GM19239 (cell line): ENCODE measurements around the gene TACR2.

Experiments used
- DNase-seq: peaks from one replicate; pipeline ENCODE4 v3.0.0; 2011; ENCODE audit warnings: low spot score; ENCODE audit not compliant: insufficient read length
- FAIRE-seq: peaks from 2 replicates; lab custom pipeline; 2011; peaks lifted over from hg19 to GRCh38; lab: Jason Lieb, UNC

The TACR2 gene

GRCh38 chr10:69406302-69406811 is 10.4 kb downstream of the TACR2 start:
- DNase-seq (no peak), FAIRE-seq (no peak)

GRCh38 chr10:69405221-69405620 is 11.5 kb downstream of the TACR2 start:
- DNase-seq, result no peak
- FAIRE-seq, result no peak

DNA sequence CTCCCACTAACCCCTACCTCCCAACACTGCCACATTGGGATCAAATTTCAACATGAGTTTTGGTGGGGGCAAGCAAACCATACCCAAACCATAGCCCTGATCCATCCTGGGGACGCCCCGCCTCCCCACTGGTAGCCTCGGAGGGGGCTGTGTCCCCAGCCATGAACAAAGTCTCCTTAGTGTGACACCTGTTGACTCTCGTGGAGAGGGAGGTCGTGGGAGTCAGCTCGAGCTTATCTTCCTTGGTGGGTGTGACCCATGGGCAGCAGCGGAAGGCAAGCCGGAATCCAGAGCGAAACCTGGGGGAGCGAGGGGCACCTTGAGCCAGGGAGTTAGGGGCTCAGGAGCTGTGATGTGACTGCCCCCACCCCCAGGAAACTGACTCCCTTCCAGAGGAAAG is 11.9 kb downstream of the TACR2 start:
- DNase-seq, result no peak
- FAIRE-seq, result no peak

DNA sequence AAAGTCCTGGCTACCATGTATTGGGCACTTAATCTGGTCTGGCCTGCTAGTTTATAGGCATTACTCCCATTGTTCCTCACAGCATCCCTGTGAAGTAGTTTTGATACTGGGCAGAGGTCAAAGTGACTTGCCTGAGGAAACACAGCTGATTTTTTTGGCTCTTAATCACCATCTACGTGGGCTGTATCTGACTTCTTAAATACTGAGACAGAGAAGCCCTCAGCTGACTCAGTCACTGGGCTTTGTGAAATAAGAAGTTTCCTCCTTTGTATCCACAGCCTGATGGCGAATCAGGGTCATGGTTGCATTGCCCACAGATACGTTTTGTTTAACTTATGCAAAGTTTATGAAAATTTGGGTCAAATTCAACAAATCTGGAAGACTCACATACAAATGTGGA is 13.2 kb downstream of the TACR2 start:
- no peak for FAIRE-seq
- DNase-seq, result no peak

DNA sequence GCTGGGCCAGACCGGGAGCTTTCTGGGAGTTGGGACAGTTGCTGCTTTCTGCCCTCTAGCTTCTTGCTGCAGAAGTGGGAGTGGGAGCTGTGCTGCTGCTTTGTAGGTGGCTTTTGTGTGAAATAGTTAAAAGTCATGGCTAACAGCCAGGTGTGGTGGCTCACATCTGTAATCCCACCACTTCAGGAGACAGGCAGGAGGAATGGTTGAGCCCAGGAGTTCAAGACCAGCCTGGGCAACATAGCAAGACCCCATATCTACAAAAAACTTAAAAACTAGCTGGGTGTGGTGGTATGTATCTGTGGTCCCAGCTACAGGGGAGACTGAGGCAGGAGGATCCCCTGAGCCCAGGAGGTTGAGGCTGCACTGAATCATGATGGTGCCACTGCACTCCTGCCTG is 13.7 kb downstream of the TACR2 start:
- DNase-seq (no peak), FAIRE-seq (no peak)

DNA sequence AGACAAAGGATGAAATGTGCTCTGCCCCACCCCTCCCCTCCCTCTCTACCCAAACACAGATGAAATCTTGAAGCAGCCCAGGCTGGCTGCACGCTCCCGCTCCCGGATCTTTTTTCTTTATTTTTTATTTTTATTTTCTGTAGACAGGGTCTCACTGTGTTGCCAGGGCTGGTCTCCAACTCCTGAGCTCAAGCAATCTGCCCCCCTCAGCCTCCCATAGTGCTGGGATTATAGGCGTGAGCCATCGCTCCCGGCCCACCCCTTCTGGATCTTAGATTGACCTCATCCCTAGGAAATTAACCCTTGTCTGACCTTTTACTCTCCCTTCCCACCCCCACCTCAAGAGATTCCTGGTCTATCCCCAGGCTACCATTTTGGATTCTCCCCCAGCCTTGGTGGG is 14.3 kb downstream of the TACR2 start:
- FAIRE-seq (no peak), DNase-seq (no peak)

DNA sequence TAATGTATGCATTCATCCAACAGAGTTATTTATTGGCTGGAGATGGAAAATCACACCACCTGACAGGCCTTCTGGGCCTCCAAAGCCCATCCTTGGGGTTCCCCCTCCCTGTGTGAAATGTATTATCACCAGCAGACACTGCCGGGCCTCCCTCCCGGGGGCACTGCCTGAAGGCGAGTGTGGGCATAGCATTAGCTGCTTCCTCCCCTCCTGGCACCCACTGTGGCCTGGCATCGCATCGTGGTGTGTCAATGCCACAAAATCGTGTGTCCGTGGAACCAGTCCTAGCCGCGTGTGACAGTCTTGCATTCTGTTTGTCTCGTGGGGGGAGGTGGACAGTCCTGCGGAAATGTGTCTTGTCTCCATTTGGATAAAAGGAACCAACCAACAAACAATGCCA is 15.3 kb downstream of the TACR2 start:
- DNase-seq, result no peak
- FAIRE-seq, result no peak

DNA sequence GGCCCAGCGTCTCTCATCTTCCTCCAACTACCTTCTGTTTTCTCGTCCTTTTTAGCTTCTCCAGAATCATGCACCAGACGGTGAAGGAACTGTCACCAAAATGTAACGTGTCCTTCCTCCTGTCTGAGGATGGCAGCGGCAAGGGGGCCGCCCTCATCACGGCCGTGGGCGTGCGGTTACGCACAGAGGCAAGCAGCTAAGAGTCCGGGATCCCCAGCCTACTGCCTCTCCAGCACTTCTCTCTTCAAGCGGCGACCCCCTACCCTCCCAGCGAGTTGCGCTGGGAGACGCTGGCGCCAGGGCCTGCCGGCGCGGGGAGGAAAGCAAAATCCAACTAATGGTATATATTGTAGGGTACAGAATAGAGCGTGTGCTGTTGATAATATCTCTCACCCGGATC is 15.8 kb downstream of the TACR2 start:
- DNase-seq (no peak), FAIRE-seq (no peak)

DNA sequence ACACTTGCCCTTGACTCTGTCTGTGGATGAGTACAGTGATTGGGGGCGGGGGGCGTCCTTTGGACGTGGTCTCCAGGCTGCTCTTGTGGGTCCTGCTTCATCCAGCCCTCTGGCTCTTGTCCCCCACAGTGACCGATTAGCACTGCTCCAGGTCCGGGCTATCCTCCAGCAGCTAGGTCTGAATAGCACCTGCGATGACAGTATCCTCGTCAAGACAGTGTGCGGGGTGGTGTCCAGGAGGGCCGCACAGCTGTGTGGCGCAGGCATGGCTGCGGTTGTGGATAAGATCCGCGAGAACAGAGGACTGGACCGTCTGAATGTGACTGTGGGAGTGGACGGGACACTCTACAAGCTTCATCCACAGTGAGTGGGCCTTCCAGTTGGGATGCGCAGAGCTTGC is 18.3 kb downstream of the TACR2 start:
- FAIRE-seq (no peak), DNase-seq (no peak)

- no peak for DNase-seq
- FAIRE-seq, result no peak
Observed at GRCh38 chr10:69397972-69398371, 18.7 kb downstream of the TACR2 start.

- no peak for DNase-seq
- FAIRE-seq, result no peak
Observed at GRCh38 chr10:69394020-69394419, 22.7 kb downstream of the TACR2 start.

- FAIRE-seq, result peak; percentile 90
Observed at GRCh38 chr10:69392481-69393000, 24.2 kb downstream of the TACR2 start.

GRCh38 chr10:69391158-69391557 is 25.6 kb downstream of the TACR2 start:
- no peak for FAIRE-seq

More at GRCh38 chr10:69392481-69393000, 24.2 kb downstream of the TACR2 start:
- DNase-seq, result peak; percentile 84

DNA sequence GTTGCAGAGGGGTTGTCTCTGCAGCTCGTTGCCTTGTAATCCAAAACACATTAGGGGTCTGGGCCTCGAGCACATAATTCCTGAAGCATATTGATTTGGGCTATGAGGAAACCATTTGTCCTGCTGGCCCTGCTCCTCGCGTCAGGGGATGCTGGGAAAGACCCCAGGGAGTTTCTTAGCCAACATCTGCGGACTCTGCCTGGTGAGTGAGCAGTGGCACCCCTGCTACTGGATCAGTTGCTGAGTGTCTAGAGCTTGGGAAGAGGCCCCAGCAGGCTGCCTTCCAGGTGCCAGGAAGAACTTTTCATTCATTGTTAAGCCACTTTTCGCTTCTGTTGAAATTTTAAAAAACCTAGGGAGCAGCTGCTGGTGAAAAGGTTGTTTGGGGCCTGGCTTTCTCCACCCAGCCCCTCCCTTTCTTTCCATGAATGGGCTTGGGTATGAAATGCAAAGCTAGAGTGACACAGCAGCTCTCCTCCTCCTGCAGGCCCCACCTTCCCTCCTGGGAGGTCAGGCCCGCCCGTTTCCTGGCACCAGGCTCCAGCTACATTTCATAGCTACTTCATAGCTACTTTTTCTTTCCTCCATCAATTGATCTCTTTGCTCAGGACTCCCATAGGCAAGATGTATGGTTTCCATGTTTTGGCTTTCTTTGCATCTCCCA is 26.8 kb downstream of the TACR2 start:
- DNase-seq (no peak), FAIRE-seq (no peak)

More at GRCh38 chr10:69391158-69391557, 25.6 kb downstream of the TACR2 start:
- DNase-seq, result no peak

GRCh38 chr10:69388488-69388887 is 28.2 kb downstream of the TACR2 start:
- no peak for FAIRE-seq

GRCh38 chr10:69387500-69387899 is 29.2 kb downstream of the TACR2 start:
- FAIRE-seq (no peak), DNase-seq (no peak)

More at GRCh38 chr10:69388488-69388887, 28.2 kb downstream of the TACR2 start:
- DNase-seq, result no peak

- no peak for DNase-seq
- FAIRE-seq, result no peak
Observed at GRCh38 chr10:69385454-69386350, 31.0 kb downstream of the TACR2 start.

GRCh38 chr10:69384320-69384719 is 32.4 kb downstream of the TACR2 start:
- FAIRE-seq (no peak), DNase-seq (no peak)

GRCh38 chr10:69383558-69383957 is 33.2 kb downstream of the TACR2 start:
- FAIRE-seq (no peak), DNase-seq (no peak)

DNA sequence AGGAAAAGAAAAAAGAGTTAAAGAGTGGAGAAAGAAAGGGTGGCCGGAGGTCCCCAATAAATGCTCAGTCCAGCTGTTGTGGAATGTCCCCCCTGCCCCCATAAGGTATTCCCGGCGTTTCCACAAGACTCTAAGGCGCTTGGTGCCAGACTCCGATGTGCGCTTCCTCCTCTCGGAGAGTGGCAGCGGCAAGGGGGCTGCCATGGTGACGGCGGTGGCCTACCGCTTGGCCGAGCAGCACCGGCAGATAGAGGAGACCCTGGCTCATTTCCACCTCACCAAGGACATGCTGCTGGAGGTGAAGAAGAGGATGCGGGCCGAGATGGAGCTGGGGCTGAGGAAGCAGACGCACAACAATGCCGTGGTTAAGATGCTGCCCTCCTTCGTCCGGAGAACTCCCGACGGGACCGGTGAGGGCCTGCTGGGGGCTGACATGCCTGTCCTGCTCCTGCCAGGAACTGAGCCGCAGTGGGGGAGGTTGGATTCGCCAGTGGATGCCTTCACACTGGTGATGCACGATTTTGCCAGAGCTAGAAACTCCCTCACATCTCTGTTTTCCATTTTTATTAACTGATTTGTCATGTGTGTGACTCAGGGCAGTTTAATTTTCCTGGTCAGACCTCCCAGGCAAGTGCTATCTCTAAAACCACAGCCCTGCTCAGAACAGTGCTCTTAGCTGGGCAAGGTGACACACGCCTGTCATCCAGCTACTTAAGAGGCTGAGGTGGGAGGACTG is 34.2 kb downstream of the TACR2 start:
- DNase-seq, result no peak

More for the DNA sequence above, 34.2 kb downstream of the TACR2 start:
- no peak for FAIRE-seq
